K562 (cell line): Measurements from ENCODE around the gene PLAC8. TPM values are rescaled to one million over a fixed set of nuclear protein-coding genes. Genes with fewer than 3 reads are reported as not detected.

Experiments used
- ATAC-seq: fragments of 200-7000 bp; cut with Tn5 transposase; 3 replicates; pipeline ENCODE4 v1.9.1; 2020; ENCODE audit warnings: moderate library complexity
- BruUV-seq: library from RNA; stranded (reverse); fragments of 400-500 nt; replicated peaks from 2 replicates; lab custom pipeline; 2021; lab: Mats Ljungman, UMichigan
- CTCF ChIA-PET: fragments of 300-600 bp; formaldehyde crosslinking; extraction: SDS; loops from one replicate; lab custom pipeline; 2021; ENCODE audit warnings: low intra/inter-chr PET ratio; lab: Yijun Ruan, JAX
- POLR2A ChIA-PET: fragments of 300-600, 350-650 bp; sonication (Branson Sonifier 250); formaldehyde crosslinking; extraction: SDS; loops from one replicate; lab custom pipeline; 2021; ENCODE audit warnings: antibody characterized with exemption, inconsistent platforms; lab: Yijun Ruan, JAX
- DNase-seq, 4 experiments: peaks; one replicate each; pipeline versions ENCODE4 v3.0.0 to v3.0.0-alpha.2; 2011 to 2018; ENCODE audit warnings: low spot score in 3 of 4, mixed read lengths in 3 of 4; ENCODE audit errors: extremely low read depth in 1 of 4
- FAIRE-seq: peaks from 2 replicates; lab custom pipeline; 2011; peaks lifted over from hg19 to GRCh38; lab: Jason Lieb, UNC
- H2AFZ ChIP-seq: 2 replicates; pipeline ENCODE4 v1.6.0; 2011; ENCODE audit warnings: low read depth, low read length, control low read depth, inconsistent platforms
- H3K27ac ChIP-seq: fragments of 200-600 bp; 3 replicates; pipeline ENCODE4 v1.8.0; 2011; ENCODE audit warnings: low read depth, mild to moderate bottlenecking, control low read depth, inconsistent platforms, low read length, moderate library complexity, mixed read lengths; ENCODE audit errors: extremely low read depth
- H3K27me3 ChIP-seq, 2 experiments: fragments of 300-600 bp in 1 of 2; 2 replicates in 1 of 2; 3 replicates in 1 of 2; pipeline versions ENCODE4 v1.6.0 to v1.8.0; 2011; ENCODE audit warnings: inconsistent platforms in 2 of 2, low read length in 2 of 2, mild to moderate bottlenecking in 1 of 2, mixed read lengths in 1 of 2, moderate library complexity in 1 of 2; ENCODE audit not compliant: control insufficient read depth in 2 of 2, insufficient read depth in 2 of 2
- H3K36me3 ChIP-seq: fragments of 300-600 bp; 3 replicates; pipeline ENCODE4 v1.8.0; 2011; ENCODE audit warnings: mild to moderate bottlenecking, low read length, inconsistent platforms; ENCODE audit not compliant: control insufficient read depth, insufficient read depth
- H3K4me1 ChIP-seq, 2 experiments: fragments of 200-600 bp in 1 of 2; replicated peaks in 1 of 2; 2 replicates in 1 of 2; 3 replicates in 1 of 2; pipeline versions ENCODE4 v1.5.1 to v1.8.0; 2011; ENCODE audit warnings: inconsistent platforms in 2 of 2, low read length in 2 of 2, mild to moderate bottlenecking in 1 of 2, mixed read lengths in 1 of 2, moderate library complexity in 1 of 2; ENCODE audit not compliant: control insufficient read depth in 2 of 2, insufficient read depth in 2 of 2
- H3K4me2 ChIP-seq: 2 replicates; pipeline ENCODE4 v1.6.1; 2011; ENCODE audit warnings: low read length, control low read depth, inconsistent platforms, mixed read lengths; ENCODE audit not compliant: insufficient read depth
- H3K4me3 ChIP-seq: fragments of 200-600 bp; sonication (generic), shearing (Covaris generic); 2 replicates; pipeline ENCODE4 v1.5.1; 2016; ENCODE audit warnings: control low read depth, inconsistent platforms
- H3K79me2 ChIP-seq: fragments of 200-600 bp; 3 replicates; pipeline ENCODE4 v1.8.0; 2011; ENCODE audit warnings: low read length, inconsistent platforms; ENCODE audit not compliant: control insufficient read depth, insufficient read depth
- H3K9ac ChIP-seq, 2 experiments: 2 replicates each; pipeline versions ENCODE4 v1.6.0 to v1.6.1; 2011; ENCODE audit warnings: low read depth in 2 of 2, low read length in 2 of 2, control low read depth in 1 of 2, inconsistent platforms in 1 of 2, mild to moderate bottlenecking in 1 of 2, mixed read lengths in 1 of 2; ENCODE audit not compliant: insufficient read depth in 1 of 2
- H3K9me1 ChIP-seq: one replicate; pipeline ENCODE4 v1.6.0; 2011; ENCODE audit warnings: inconsistent platforms, mild to moderate bottlenecking, low read length, moderate library complexity; ENCODE audit not compliant: control insufficient read depth, insufficient read depth
- H3K9me3 ChIP-seq: replicated peaks from 2 replicates; pipeline ENCODE4 v1.5.1; 2011; ENCODE audit warnings: low read depth, low read length, inconsistent platforms; ENCODE audit not compliant: control insufficient read depth, insufficient read depth
- H4K20me1 ChIP-seq: replicated peaks from 2 replicates; pipeline ENCODE4 v1.6.1; 2011; ENCODE audit warnings: low read length, inconsistent platforms, mixed read lengths; ENCODE audit not compliant: control insufficient read depth, insufficient read depth
- CTCF ChIP-seq, 3 experiments: IDR thresholded peaks in 2 of 3; conservative IDR thresholded peaks in 1 of 3; 2 replicates each; pipeline ENCODE4 v1.5.1; 2011 to 2012; ENCODE audit warnings: low read length in 3 of 3, mild to moderate bottlenecking in 3 of 3, control low read depth in 2 of 3, improper control_type of control experiment in 1 of 3, inconsistent platforms in 1 of 3, low read depth in 1 of 3, mixed read lengths in 1 of 3, moderate library complexity in 1 of 3; ENCODE audit not compliant: insufficient read depth in 2 of 3
- HDAC6 ChIP-seq: IDR thresholded peaks from 2 replicates; pipeline ENCODE4 v1.6.1; 2012; ENCODE audit warnings: low read depth, mild to moderate bottlenecking, control low read depth, inconsistent platforms, low read length, moderate library complexity
- WGBS: fragments of 100-300 bp; shearing (Covaris generic); methylation state at CpG from one replicate; pipeline ENCODE4 v1.1.6; 2016; ENCODE audit warnings: low coverage, mixed read lengths; ENCODE audit not compliant: insufficient coverage; ENCODE audit errors: missing lambda C conversion rate; 5-methylcytosine and 5-hydroxymethylcytosine counted together
- in situ Hi-C: fragments of 300-500 bp; cut with MboI; formaldehyde crosslinking; loops from 4 replicates; pipeline ENCODE4 v1.15.0; 2018; ENCODE audit warnings: inconsistent platforms, mixed read lengths
- intact Hi-C: fragments of 100-400 bp; cut with micrococcal nuclease; formaldehyde crosslinking; loops from 2 replicates; pipeline ENCODE4 v1.14.2; 2022
- polyA plus RNA-seq, 8 experiments: library from polyadenylated mRNA; depleted of rRNA in 4 of 8; stranded (reverse) in 5 of 8; unstranded in 3 of 8; fragments of >200 nt; fragmentation: Nextera tagmentation in 2 of 8; fragmentation: Illumina TruSeq in 1 of 8; extraction: Ambion mirVana in 2 of 8; extraction: Trizol in 1 of 8; gene quantifications; 2 replicates each; pipeline versions ENCODE4 v1.2.1 to v1.2.3, GENCODE V29; 2011 to 2014; ENCODE audit warnings: inconsistent platforms in 1 of 8, missing spikeins in 1 of 8
- total RNA-seq, 7 experiments: library from RNA; depleted of rRNA in 6 of 7; stranded (reverse); fragments of >200 nt in 6 of 7; fragmentation: Illumina TruSeq in 2 of 7; extraction: Trizol in 2 of 7; gene quantifications; 2 replicates each; pipeline versions ENCODE4 v1.2.1 to v1.2.3, GENCODE V29; 2011 to 2021; ENCODE audit warnings: low replicate concordance in 1 of 7

The PLAC8 gene
- total and polyA plus RNA-seq, 9 of the 15 experiments (the other 6 are each of a cell fraction or from before 2014, with no cell fraction given), result 0.27 to 0.51 TPM; not detected in 7

GRCh38 chr4:83110223-83110945 is 4.1 kb downstream of the PLAC8 start:
- in situ Hi-C loops (no loop called here), intact Hi-C loops (no loop called here)
- no peaks in the 10 kb centered on the region for H3K36me3 ChIP-seq
- H3K4me2 ChIP-seq, result 0 out of 2 replicates have a peak overlapping the region, but pooled peaks have one; percentile 28
- H3K9me3 ChIP-seq, result no peaks in the 10 kb centered on the region
- no peak overlapping the region for H3K9ac ChIP-seq
- CTCF ChIA-PET, result no interaction called here
- H3K27ac ChIP-seq, result no peak overlapping the region
- no peaks in the 10 kb centered on the region for H3K9me1 ChIP-seq
- FAIRE-seq, result peak; percentile 42
- TF ChIP-seq HDAC6 (no peak), CTCF (IDR thresholded peaks at IDR 0.05 in 2 of 3, conservative IDR thresholded peaks at IDR 0.05 in 1 of 3; ENCODE audit: insufficient read depth in 2 of 3, low read depth in 1 of 3, low read length in 3 of 3) (peak; percentile 19 to 53 (median 36); a peak in 3 of 6 replicates)
- peak; percentile 90 for ATAC-seq
- no peaks in the 10 kb centered on the region for H3K27me3 ChIP-seq
- no peaks in the 10 kb centered on the region for H4K20me1 ChIP-seq
- DNase-seq, result peak in 2 of 4 experiments; percentile 13 to 38
- no peak overlapping the region for H3K4me3 ChIP-seq
- H3K79me2 ChIP-seq, result no peaks in the 10 kb centered on the region
- no TSS peak for BruUV-seq
- POLR2A ChIA-PET, result no interaction called here
- H2AFZ ChIP-seq, result peak overlapping the region; percentile 70
- WGBS, result 32% methylated on average over 18 of the region's 18 CpGs
- H3K4me1 ChIP-seq, result no peaks in the 10 kb centered on the region; a peak in 1 of 5 replicates
